HG03565 (cell line): Measurements from ENCODE around the gene CCL19.

ENCODE experiments used
- ATAC-seq: cut with Tn5 transposase; IDR thresholded peaks from one replicate; pipeline ENCODE4 v1.9.1; 2021; ENCODE audit warnings: mild to moderate bottlenecking, moderate library complexity; ENCODE audit not compliant: unreplicated experiment

CCL19 gene

GRCh38 chr9:34664281-34665066, 26.6 kb downstream of the CCL19 start:
- no peak for ATAC-seq

GRCh38 chr9:34663303-34663605, 27.8 kb downstream of the CCL19 start:
- ATAC-seq, result no peak

- ATAC-seq, result no peak
Observed at GRCh38 chr9:34662526-34663302, 28.4 kb downstream of the CCL19 start, which contains the start of gene CCL27. Gene CCL27 (minus strand): TSS chr9:34662657. CDS start chr9:34662633, 24 bp downstream.

- ATAC-seq, result no peak
Observed at GRCh38 chr9:34659592-34660253, 31.4 kb downstream of the CCL19 start.

GRCh38 chr9:34658461-34658860, 32.6 kb downstream of the CCL19 start:
- no peak for ATAC-seq

GRCh38 chr9:34656992-34657391, 34.1 kb downstream of the CCL19 start:
- ATAC-seq, result no peak

- ATAC-seq, result no peak
Observed at GRCh38 chr9:34655394-34655793, 35.7 kb downstream of the CCL19 start.

GRCh38 chr9:34654323-34655051, 36.6 kb downstream of the CCL19 start:
- no peak for ATAC-seq

GRCh38 chr9:34653151-34654072, 37.7 kb downstream of the CCL19 start:
- ATAC-seq, result no peak

GRCh38 chr9:34652602-34653000, 38.5 kb downstream of the CCL19 start:
- no peak for ATAC-seq

GRCh38 chr9:34651876-34652601, 39.0 kb downstream of the CCL19 start, which contains the start of gene IL11RA:
Gene IL11RA (plus strand): TSS chr9:34652185. CDS start chr9:34655218, 3,033 bp downstream.
- ATAC-seq, result no peak

- ATAC-seq, result no peak
Observed at GRCh38 chr9:34651321-34651720, 39.8 kb downstream of the CCL19 start.

- ATAC-seq, result no peak
Observed at GRCh38 chr9:34650816-34651215, 40.3 kb downstream of the CCL19 start.

GRCh38 chr9:34648673-34649072, 42.4 kb downstream of the CCL19 start:
- ATAC-seq, result no peak

GRCh38 chr9:34647651-34648050, 43.4 kb downstream of the CCL19 start:
- ATAC-seq, result no peak

GRCh38 chr9:34647084-34647403, 44.0 kb downstream of the CCL19 start:
- peak; percentile 12 for ATAC-seq

GRCh38 chr9:34646211-34647083, 44.6 kb downstream of the CCL19 start, which contains the start of gene GALT:
Gene GALT (plus strand): TSS chr9:34646675. CDS start chr9:34646705, 30 bp downstream.
- peak; percentile 67 for ATAC-seq

- no peak for ATAC-seq
Observed at GRCh38 chr9:34644766-34645314, 46.2 kb downstream of the CCL19 start.
